H1 (cell line): ENCODE measurements around the gene RHOC. TPM values are rescaled to one million over a fixed set of nuclear protein-coding genes. Genes with fewer than 3 reads are reported as not detected.

ENCODE experiments used
- CTCF ChIA-PET: fragments of 300-600 bp; sonication (Branson Sonifier 250); formaldehyde crosslinking; loops from one replicate; lab custom pipeline; 2021; ENCODE audit not compliant: partially characterized antibody; lab: Charles Lee
- POLR2A ChIA-PET: fragments of 300-600 bp; sonication (Branson Sonifier 250); formaldehyde crosslinking; loops from one replicate; lab custom pipeline; 2021; ENCODE audit warnings: inconsistent platforms; ENCODE audit not compliant: partially characterized antibody; lab: Charles Lee
- DNase-seq, 2 experiments: peaks; one replicate each; pipeline versions ENCODE4 v3.0.0 to v3.0.0-alpha.2; 2010 to 2022; ENCODE audit warnings: low spot score in 2 of 2, low read depth in 1 of 2, mixed read lengths in 1 of 2
- FAIRE-seq: peaks from 2 replicates; lab custom pipeline; 2011; peaks lifted over from hg19 to GRCh38; lab: Jason Lieb, UNC
- H2AFZ ChIP-seq: 2 replicates; pipeline ENCODE4 v1.8.1; 2012; ENCODE audit warnings: low read length, inconsistent platforms
- H2AK5ac ChIP-seq: 2 replicates; pipeline ENCODE4 v1.6.1; 2013; ENCODE audit warnings: low read depth, low read length
- H2BK120ac ChIP-seq: replicated peaks from 2 replicates; pipeline ENCODE3; 2013; ENCODE audit warnings: low read depth, low read length, inconsistent platforms
- H2BK12ac ChIP-seq: 2 replicates; pipeline ENCODE4 v1.6.1; 2013; ENCODE audit warnings: low read depth, low read length
- H2BK15ac ChIP-seq: 2 replicates; pipeline ENCODE4 v1.6.1; 2013; ENCODE audit warnings: low read length
- H2BK20ac ChIP-seq: 2 replicates; pipeline ENCODE4 v1.6.1; 2013; ENCODE audit warnings: low read length
- H2BK5ac ChIP-seq: 2 replicates; pipeline ENCODE4 v1.6.1; 2013; ENCODE audit warnings: low read depth, low read length
- H3K14ac ChIP-seq: 2 replicates; pipeline ENCODE4 v1.6.1; 2013; ENCODE audit warnings: inconsistent platforms; ENCODE audit not compliant: insufficient read length
- H3K18ac ChIP-seq: 2 replicates; pipeline ENCODE4 v1.6.1; 2013; ENCODE audit warnings: low read length; ENCODE audit errors: extremely low read depth
- H3K23ac ChIP-seq: 2 replicates; pipeline ENCODE4 v1.6.1; 2013; ENCODE audit warnings: inconsistent platforms; ENCODE audit not compliant: insufficient read length
- H3K23me2 ChIP-seq: 2 replicates; pipeline ENCODE4 v1.6.1; 2013; ENCODE audit warnings: low read depth, low read length
- H3K27ac ChIP-seq: 2 replicates; pipeline ENCODE4 v1.6.1; 2011; ENCODE audit warnings: low read depth, low read length, inconsistent platforms
- H3K27me3 ChIP-seq, 4 experiments: replicated peaks in 1 of 4; 1 replicate in 1 of 4; 2 replicates in 3 of 4; pipeline versions ENCODE4 v1.6.1 to v1.8.1; 2011 to 2013; ENCODE audit warnings: low read length in 3 of 4, mild to moderate bottlenecking in 3 of 4, inconsistent platforms in 2 of 4, mixed read lengths in 2 of 4, moderate library complexity in 1 of 4; ENCODE audit not compliant: control insufficient read depth in 3 of 4, insufficient read depth in 3 of 4; ENCODE audit errors: extremely low read depth in 1 of 4
- H3K36me3 ChIP-seq, 4 experiments: 2 replicates each; pipeline versions ENCODE4 v1.6.1 to v1.8.1; 2011 to 2013; ENCODE audit warnings: mild to moderate bottlenecking in 4 of 4, low read length in 3 of 4, moderate library complexity in 2 of 4, control low read depth in 1 of 4, inconsistent platforms in 1 of 4; ENCODE audit not compliant: insufficient read depth in 4 of 4, control insufficient read depth in 2 of 4
- H3K4ac ChIP-seq: replicated peaks from 2 replicates; pipeline ENCODE3; 2013; ENCODE audit warnings: low read length, low read depth, mixed read lengths, inconsistent platforms; ENCODE audit not compliant: insufficient read length
- H3K4me1 ChIP-seq, 4 experiments: replicated peaks in 1 of 4; 1 replicate in 1 of 4; 2 replicates in 3 of 4; pipeline versions ENCODE4 v1.6.1 to v1.8.1; 2011 to 2013; ENCODE audit warnings: low read length in 3 of 4, inconsistent platforms in 2 of 4, mixed read lengths in 1 of 4; ENCODE audit not compliant: insufficient read depth in 4 of 4, control insufficient read depth in 3 of 4
- H3K4me2 ChIP-seq, 2 experiments: 2 replicates each; pipeline versions ENCODE4 v1.6.1 to v1.8.1; 2011 to 2013; ENCODE audit warnings: low read depth in 2 of 2, low read length in 2 of 2, control low read depth in 1 of 2, inconsistent platforms in 1 of 2, mild to moderate bottlenecking in 1 of 2; ENCODE audit not compliant: insufficient read depth in 1 of 2
- H3K4me3 ChIP-seq, 4 experiments: fragments of 200-600, 300-600 bp in 1 of 4; sonication (generic), shearing (Covaris generic), sonication (Bioruptor Twin) in 1 of 4; 2 replicates each; pipeline versions ENCODE4 v1.5.1 to v1.8.1; 2011 to 2016; ENCODE audit warnings: low read length in 4 of 4, low read depth in 3 of 4, control low read depth in 2 of 4, inconsistent platforms in 2 of 4, mild to moderate bottlenecking in 2 of 4, mixed read lengths in 1 of 4, moderate library complexity in 1 of 4; ENCODE audit not compliant: insufficient read depth in 2 of 4; ENCODE audit errors: extremely low read depth in 1 of 4
- H3K56ac ChIP-seq: replicated peaks from 2 replicates; pipeline ENCODE3; 2013; ENCODE audit warnings: low read depth, mild to moderate bottlenecking, mixed read lengths, low read length, inconsistent platforms; ENCODE audit not compliant: insufficient read length
- H3K79me1 ChIP-seq: 2 replicates; pipeline ENCODE4 v1.6.1; 2013; ENCODE audit warnings: low read depth, low read length, control low read depth
- H3K79me2 ChIP-seq, 2 experiments: 2 replicates each; pipeline versions ENCODE4 v1.6.1 to v1.8.1; 2012 to 2013; ENCODE audit warnings: low read length in 2 of 2, mild to moderate bottlenecking in 2 of 2, inconsistent platforms in 1 of 2; ENCODE audit not compliant: insufficient read depth in 2 of 2, control insufficient read depth in 1 of 2
- H3K9ac ChIP-seq, 4 experiments: replicated peaks in 1 of 4; 1 replicate in 1 of 4; 2 replicates in 3 of 4; pipeline versions ENCODE4 v1.6.1 to v1.8.1; 2011 to 2013; ENCODE audit warnings: low read depth in 3 of 4, low read length in 3 of 4, control low read depth in 2 of 4, mild to moderate bottlenecking in 2 of 4, moderate library complexity in 2 of 4, inconsistent platforms in 1 of 4; ENCODE audit errors: extremely low read depth in 1 of 4
- H3K9me3 ChIP-seq, 2 experiments: 2 replicates each; pipeline versions ENCODE4 v1.6.1 to v1.8.1; 2012 to 2013; ENCODE audit warnings: mild to moderate bottlenecking in 2 of 2, moderate library complexity in 2 of 2, control low read depth in 1 of 2, inconsistent platforms in 1 of 2, low read depth in 1 of 2, low read length in 1 of 2, mixed read lengths in 1 of 2; ENCODE audit not compliant: insufficient read depth in 2 of 2
- H4K20me1 ChIP-seq, 2 experiments: replicated peaks in 1 of 2; 2 replicates each; pipeline versions ENCODE3 to v1.8.1; 2011 to 2013; ENCODE audit warnings: inconsistent platforms in 2 of 2, low read length in 2 of 2, mild to moderate bottlenecking in 1 of 2; ENCODE audit not compliant: insufficient read depth in 2 of 2, control insufficient read depth in 1 of 2
- H4K5ac ChIP-seq: 2 replicates; pipeline ENCODE4 v1.6.1; 2013; ENCODE audit warnings: low read length, low read depth, mixed read lengths, inconsistent platforms; ENCODE audit not compliant: insufficient read length
- H4K8ac ChIP-seq: 2 replicates; pipeline ENCODE4 v1.8.0; 2013; ENCODE audit warnings: mild to moderate bottlenecking, moderate library complexity, low read length, inconsistent platforms; ENCODE audit not compliant: insufficient read depth; ENCODE audit errors: extremely low read depth
- H4K91ac ChIP-seq: replicated peaks from 2 replicates; pipeline ENCODE3; 2013; ENCODE audit warnings: low read length, mixed read lengths, inconsistent platforms; ENCODE audit not compliant: insufficient read length
- ATF3 ChIP-seq: IDR thresholded peaks from 2 replicates; pipeline ENCODE4 v1.6.1; 2011; ENCODE audit warnings: low read depth, mild to moderate bottlenecking, low read length; ENCODE audit not compliant: insufficient read depth
- EGR1 ChIP-seq: IDR thresholded peaks from 2 replicates; pipeline ENCODE4 v1.6.1; 2011; ENCODE audit warnings: low read depth, low read length, borderline replicate concordance
- GABPA ChIP-seq: IDR thresholded peaks from 2 replicates; pipeline ENCODE4 v1.6.1; 2011; ENCODE audit warnings: mild to moderate bottlenecking, low read length, moderate library complexity, borderline replicate concordance; ENCODE audit not compliant: insufficient read depth
- GTF2F1 ChIP-seq: IDR thresholded peaks from 2 replicates; pipeline ENCODE4 v1.6.1; 2012; ENCODE audit warnings: low read depth, low read length, improper control_type of control experiment, borderline replicate concordance
- MAFK ChIP-seq: IDR thresholded peaks from 2 replicates; pipeline ENCODE4 v1.6.1; 2012; ENCODE audit warnings: low read depth, mild to moderate bottlenecking, improper control_type of control experiment, low read length
- NANOG ChIP-seq: IDR thresholded peaks from 2 replicates; pipeline ENCODE4 v1.6.1; 2011; ENCODE audit warnings: low read length, low read depth, mild to moderate bottlenecking, inconsistent platforms; ENCODE audit not compliant: insufficient read depth, poor library complexity, severe bottlenecking
- PHF8 ChIP-seq: fragments of 200-600 bp; sonication (generic); conservative IDR thresholded peaks from 2 replicates; pipeline ENCODE4 v1.7.1; 2012; ENCODE audit warnings: low read depth, mild to moderate bottlenecking, inconsistent platforms, low read length, moderate library complexity
- POLR2AphosphoS5 ChIP-seq: IDR thresholded peaks from 2 replicates; pipeline ENCODE4 v1.6.1; 2011; ENCODE audit warnings: low read depth, low read length
- SAP30 ChIP-seq: fragments of 300-600 bp; sonication (generic); IDR thresholded peaks from 2 replicates; pipeline ENCODE4 v1.7.1; 2012; ENCODE audit warnings: low read length, moderate library complexity, mild to moderate bottlenecking, inconsistent platforms; ENCODE audit not compliant: insufficient read depth, insufficient replicate concordance
- SIRT6 ChIP-seq: IDR thresholded peaks from one replicate; pipeline ENCODE4 v1.7.1; 2012; ENCODE audit warnings: low read length, inconsistent platforms
- SP2 ChIP-seq: IDR thresholded peaks from 2 replicates; pipeline ENCODE4 v1.6.1; 2012; ENCODE audit warnings: mild to moderate bottlenecking, low read length, inconsistent platforms
- SRF ChIP-seq: IDR thresholded peaks from 2 replicates; pipeline ENCODE4 v1.6.1; 2011; ENCODE audit warnings: mild to moderate bottlenecking, low read depth, low read length, moderate library complexity
- TAF7 ChIP-seq: optimal IDR thresholded peaks from 2 replicates; pipeline ENCODE3; 2011; ENCODE audit warnings: low read depth, mild to moderate bottlenecking, inconsistent platforms, low read length, moderate library complexity, borderline replicate concordance
- WGBS, 2 experiments: shearing (Covaris generic) in 1 of 2; methylation state at CpG; one replicate each; pipeline versions ENCODE4 v1.1.6 to v1.1.7; 2013 to 2015; ENCODE audit warnings: low lambda C conversion rate in 2 of 2, mixed read lengths in 2 of 2, inconsistent platforms in 1 of 2, low coverage in 1 of 2, missing lambda C conversion rate in 1 of 2; ENCODE audit not compliant: insufficient replicate concordance in 2 of 2, insufficient coverage in 1 of 2, insufficient read length in 1 of 2; ENCODE audit errors: extremely low coverage in 1 of 2, missing lambda C conversion rate in 1 of 2; 5-methylcytosine and 5-hydroxymethylcytosine counted together
- polyA plus RNA-seq, 7 experiments: library from polyadenylated mRNA; depleted of rRNA in 3 of 7; stranded (reverse) in 5 of 7; unstranded in 2 of 7; fragments of >200 nt in 5 of 7; fragments of 200-250 nt in 2 of 7; gene quantifications; 1 replicate in 5 of 7; 2 replicates in 1 of 7; 4 replicates in 1 of 7; pipeline versions ENCODE4 v1.2.1 to v1.2.3, GENCODE V29; 2011 to 2013; ENCODE audit warnings: missing spikeins in 2 of 7, mixed read lengths in 2 of 7
- total RNA-seq: library from RNA; stranded (reverse); fragmentation: NEBNext Ultra II Directional; extraction: Animal tissue kit (Norgen Biotek cat#: 25700); gene quantifications from 2 replicates; pipeline ENCODE4 v1.2.1, GENCODE V29; 2021

Gene RHOC
- total and polyA plus RNA-seq, 2 of the 8 experiments (the other 6 are each of a cell fraction or from before 2014, with no cell fraction given) = 53.6 to 97.5 TPM

DNA sequence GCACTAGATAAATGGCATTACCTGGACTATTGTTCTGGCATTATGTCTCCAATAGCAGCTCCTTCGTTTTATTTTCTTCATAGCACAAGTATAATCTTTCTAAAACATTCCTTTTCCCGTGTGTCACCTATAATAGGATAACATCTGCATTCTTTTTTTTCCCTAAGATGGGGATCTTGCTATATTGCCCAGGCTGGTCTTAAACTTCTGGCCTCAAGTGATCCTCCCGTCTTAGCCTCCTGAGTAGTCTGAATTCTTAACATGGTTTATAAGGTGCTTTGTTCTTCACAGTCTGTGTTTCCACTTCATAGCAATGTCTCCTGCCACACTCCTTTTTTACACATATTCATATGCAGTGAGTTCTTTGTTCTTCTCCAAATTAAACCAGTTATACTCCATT, 41.1 kb downstream of the RHOC start:
- Histone ChIP-seq H3K27ac (no peak overlapping the region), H3K9ac (no peak overlapping the region), H3K23ac (no peak overlapping the region), H3K9me3 (no peaks in the 10 kb centered on the region), H2BK120ac (no peak overlapping the region), H3K27me3 (no peaks in the 10 kb centered on the region), H3K23me2 (no peaks in the 10 kb centered on the region), H4K8ac (no peak overlapping the region), H2BK5ac (no peak overlapping the region), H3K4me3 (no peak overlapping the region), H3K79me1 (no peaks in the 10 kb centered on the region), H2BK20ac (no peak overlapping the region), H3K4ac (no peak overlapping the region), H3K4me2 (no peak overlapping the region), H4K20me1 (peaks cover 0 to 3% of the 10 kb centered on the region in 2 experiments), H4K5ac (no peak overlapping the region), H3K14ac (no peak overlapping the region), H3K18ac (no peak overlapping the region), H4K91ac (no peak overlapping the region), H3K36me3 (peaks cover 6 to 64% (median 32%) of the 10 kb centered on the region in 4 experiments; a peak in 6 of 8 replicates), H2BK15ac (no peak overlapping the region), H2AFZ (no peak overlapping the region), H2AK5ac (no peak overlapping the region), H3K56ac (no peak overlapping the region), H3K79me2 (no peaks in the 10 kb centered on the region), H2BK12ac (no peak overlapping the region), H3K4me1 (no peaks in the 10 kb centered on the region)
- DNase-seq (no peak), FAIRE-seq (no peak)
- CTCF ChIA-PET = interaction anchor here (1.1 to 2.6 kb wide), 2 partner anchors 8 to 16 kb away, joined by 3 to 6 read pairs; partner anchors contain the start of gene MOV10
- POLR2A ChIA-PET = interaction anchor here (1.4 kb wide), 1 partner anchor 47 kb away, joined by 6 read pairs; the partner anchor contains the start of genes CAPZA1 and ST7L
- WGBS, 2 experiments = 93% methylated on average over 3 of the region's 3 CpGs; no CpG with 5 or more reads in 1 of the 2 experiments
- no peak for TF ChIP-seq ATF3
- TF ChIP-seq SAP30 = no peak
- TF ChIP-seq SIRT6 = no peak
- no peak for TF ChIP-seq GTF2F1
- no peak for TF ChIP-seq EGR1
- no peak for TF ChIP-seq MAFK
- TF ChIP-seq GABPA = no peak
- TF ChIP-seq POLR2AphosphoS5 = no peak
- TF ChIP-seq TAF7 = no peak
- TF ChIP-seq SP2 = no peak
- no peak for TF ChIP-seq PHF8
- no peak for TF ChIP-seq SRF
- no peak for TF ChIP-seq NANOG
